Measurements from ENCODE around the gene LEUTX.

The LEUTX gene

GRCh38 chr19:39738814-39739213, 39.8 kb upstream of the LEUTX start:
- Histone ChIP-seq H3K4me2 (no peak overlapping the region), H3K27me3 (ENCODE audit: insufficient read depth, low read depth) (no peaks in the 10 kb centered on the region)

GRCh38 chr19:39740395-39740794, 38.3 kb upstream of the LEUTX start:
- no peak overlapping the region for H3K4me3 ChIP-seq (IDR thresholded peaks at IDR 0.05; ENCODE audit: insufficient read depth, low read depth, low read length)
- H3K36me3 ChIP-seq (ENCODE audit: insufficient read depth) = no peaks in the 10 kb centered on the region
- peaks cover 4% of the 10 kb centered on the region for H3K4me1 ChIP-seq (ENCODE audit: low read depth, poor library complexity, severe bottlenecking)
- no peak for TF ChIP-seq CTCF (conservative IDR thresholded peaks at IDR 0.05; ENCODE audit: low read depth, low read length)
- H3K27me3 ChIP-seq (ENCODE audit: insufficient read depth, low read depth) = no peaks in the 10 kb centered on the region
- no peak overlapping the region for H3K9ac ChIP-seq
- no peaks in the 10 kb centered on the region for H4K20me1 ChIP-seq (ENCODE audit: insufficient read depth)
- no peaks in the 10 kb centered on the region for H3K79me2 ChIP-seq (ENCODE audit: insufficient read depth, low read depth)
- H3K27ac ChIP-seq = no peak overlapping the region
- H3K4me2 ChIP-seq = no peak overlapping the region
- H2AFZ ChIP-seq (ENCODE audit: low read depth) = no peak overlapping the region

More at GRCh38 chr19:39738814-39739213, 39.8 kb upstream of the LEUTX start:
- no peak overlapping the region for H3K4me3 ChIP-seq (IDR thresholded peaks at IDR 0.05; ENCODE audit: insufficient read depth, low read depth, low read length)
- no peak overlapping the region for H3K27ac ChIP-seq
- H3K36me3 ChIP-seq (ENCODE audit: insufficient read depth) = no peaks in the 10 kb centered on the region
- TF ChIP-seq CTCF (conservative IDR thresholded peaks at IDR 0.05; ENCODE audit: low read depth, low read length) = no peak
- peaks cover 4% of the 10 kb centered on the region for H3K4me1 ChIP-seq (ENCODE audit: low read depth, poor library complexity, severe bottlenecking)
- no peak overlapping the region for H2AFZ ChIP-seq (ENCODE audit: low read depth)
- no peak overlapping the region for H3K9ac ChIP-seq
- no peaks in the 10 kb centered on the region for H4K20me1 ChIP-seq (ENCODE audit: insufficient read depth)
- H3K79me2 ChIP-seq (ENCODE audit: insufficient read depth, low read depth) = no peaks in the 10 kb centered on the region

- H3K4me1 ChIP-seq (ENCODE audit: low read depth, poor library complexity, severe bottlenecking) = no peaks in the 10 kb centered on the region
- no peak for TF ChIP-seq CTCF (conservative IDR thresholded peaks at IDR 0.05; ENCODE audit: low read depth, low read length)
- no peak overlapping the region for H3K27ac ChIP-seq
- H3K9ac ChIP-seq = no peak overlapping the region
- no peak overlapping the region for H2AFZ ChIP-seq (ENCODE audit: low read depth)
- H3K27me3 ChIP-seq (ENCODE audit: insufficient read depth, low read depth) = no peaks in the 10 kb centered on the region
- no peak overlapping the region for H3K4me3 ChIP-seq (IDR thresholded peaks at IDR 0.05; ENCODE audit: insufficient read depth, low read depth, low read length)
- H4K20me1 ChIP-seq (ENCODE audit: insufficient read depth) = no peaks in the 10 kb centered on the region
- no peaks in the 10 kb centered on the region for H3K79me2 ChIP-seq (ENCODE audit: insufficient read depth, low read depth)
- no peaks in the 10 kb centered on the region for H3K36me3 ChIP-seq (ENCODE audit: insufficient read depth)
- no peak overlapping the region for H3K4me2 ChIP-seq
Observed at GRCh38 chr19:39745643-39746042, 33.0 kb upstream of the LEUTX start.

- Histone ChIP-seq H4K20me1 (ENCODE audit: insufficient read depth) (no peaks in the 10 kb centered on the region), H3K36me3 (ENCODE audit: insufficient read depth) (no peaks in the 10 kb centered on the region), H3K27me3 (ENCODE audit: insufficient read depth, low read depth) (no peaks in the 10 kb centered on the region), H3K4me1 (ENCODE audit: low read depth, poor library complexity, severe bottlenecking) (peaks cover under 1% of the 10 kb centered on the region), H2AFZ (ENCODE audit: low read depth) (no peak overlapping the region), H3K79me2 (ENCODE audit: insufficient read depth, low read depth) (no peaks in the 10 kb centered on the region), H3K4me3 (IDR thresholded peaks at IDR 0.05; ENCODE audit: insufficient read depth, low read depth, low read length) (no peak overlapping the region), H3K27ac (no peak overlapping the region), H3K4me2 (no peak overlapping the region), H3K9ac (no peak overlapping the region)
- no peak for TF ChIP-seq CTCF (conservative IDR thresholded peaks at IDR 0.05; ENCODE audit: low read depth, low read length)
Observed at GRCh38 chr19:39746836-39747529, 31.7 kb upstream of the LEUTX start.

Data from KMS-11 (cell line).